ENCODE results near the gene PRND. TPM values are rescaled to one million over a fixed set of nuclear protein-coding genes. Genes with fewer than 3 reads are reported as not detected.

The PRND gene
- total and polyA plus RNA-seq, 2 of the 13 experiments (the other 11 are each of a cell fraction or from before 2014, with no cell fraction given): not detected

DNA sequence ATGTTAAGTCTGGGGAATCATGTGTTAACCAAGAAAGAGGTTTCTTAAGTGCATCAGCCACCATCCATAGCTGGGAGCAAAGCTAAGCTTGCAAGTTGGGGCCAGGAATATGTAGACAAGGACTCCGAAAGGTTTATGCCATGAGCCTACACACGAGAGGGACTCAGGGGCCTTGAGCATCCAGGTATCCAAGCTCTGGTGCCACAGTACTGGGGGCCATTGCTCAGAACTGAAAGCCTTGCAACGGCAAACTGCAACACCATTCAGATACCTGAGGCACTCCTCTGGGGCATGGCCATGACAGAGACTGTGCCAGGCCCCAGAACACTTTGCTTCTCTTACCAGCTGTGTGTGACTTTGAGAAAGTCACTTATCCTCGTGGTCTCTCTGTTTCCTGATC, 27.6 kb downstream of the PRND start (continued):
- TF ChIP-seq, protein P1, sequence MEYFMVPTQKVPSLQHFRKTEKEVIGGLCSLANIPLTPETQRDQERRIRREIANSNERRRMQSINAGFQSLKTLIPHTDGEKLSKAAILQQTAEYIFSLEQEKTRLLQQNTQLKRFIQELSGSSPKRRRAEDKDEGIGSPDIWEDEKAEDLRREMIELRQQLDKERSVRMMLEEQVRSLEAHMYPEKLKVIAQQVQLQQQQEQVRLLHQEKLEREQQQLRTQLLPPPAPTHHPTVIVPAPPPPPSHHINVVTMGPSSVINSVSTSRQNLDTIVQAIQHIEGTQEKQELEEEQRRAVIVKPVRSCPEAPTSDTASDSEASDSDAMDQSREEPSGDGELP (IDR thresholded peaks at IDR 0.05; ENCODE audit: borderline replicate concordance, low read depth): no peak
- TF ChIP-seq ZNF101 (CRISPR knock-in tag; IDR thresholded peaks at IDR 0.05; ENCODE audit: borderline replicate concordance, low read depth): no peak

DNA sequence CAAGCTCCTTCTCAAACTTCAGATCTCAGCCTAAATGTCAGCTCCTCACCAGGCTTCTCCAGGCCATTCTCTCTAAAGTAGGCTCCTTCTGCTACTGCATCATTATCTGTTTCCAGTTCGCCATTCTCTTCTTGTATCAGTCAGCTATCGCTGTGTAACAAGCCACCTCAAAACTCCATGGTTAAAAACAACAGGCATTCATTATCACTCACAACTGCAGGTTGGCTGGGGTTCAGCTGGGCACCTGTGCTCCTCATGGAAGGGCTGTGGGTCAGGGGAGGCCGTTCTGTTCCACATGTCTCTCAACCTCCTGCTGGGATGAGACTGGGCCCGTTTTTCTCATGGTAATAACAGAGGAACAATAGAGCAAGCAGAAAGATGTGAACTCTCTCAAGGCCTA, 28.7 kb downstream of the PRND start:
- ATAC-seq (no peak), FAIRE-seq (no peak), DNase-seq (ENCODE audit: low spot score) (no peak)
- no peak overlapping the region for H3K27ac ChIP-seq (ENCODE audit: extremely low read length, insufficient read depth, low read length)
- H3K4me3 ChIP-seq (replicated peaks in 1 of 3; ENCODE audit: insufficient read depth in 1 of 3, low read depth in 2 of 3, low read length in 3 of 3): no peak overlapping the region
- H3K9me3 ChIP-seq (ENCODE audit: low read length): no peaks in the 10 kb centered on the region
- no peaks in the 10 kb centered on the region for H3K4me1 ChIP-seq (ENCODE audit: insufficient read depth, low read length)
- no peaks in the 10 kb centered on the region for H3K36me3 ChIP-seq (replicated peaks in 1 of 2; ENCODE audit: control insufficient read depth in 1 of 2, insufficient read depth in 2 of 2, low read length in 2 of 2)
- intact Hi-C loops (cut with micrococcal nuclease; ENCODE audit: unreplicated experiment) (loop anchor here (5.0 kb wide), 1 partner anchor 442 kb away; no protein-coding TSS in a partner anchor), in situ Hi-C loops (cut with HindIII; ENCODE audit: extremely low pct_ligation_motif_present, low pct_unique_long_range_greater_than_20kb) (no loop called here)
- CTCF ChIA-PET (ENCODE audit: low intra/inter-chr PET ratio, low total read pairs): no interaction called here
- no peaks in the 10 kb centered on the region for H4K20me1 ChIP-seq (ENCODE audit: insufficient read depth, low read length)
- H3K79me2 ChIP-seq (ENCODE audit: insufficient read depth, low read length): no peaks in the 10 kb centered on the region
- H3K9ac ChIP-seq (ENCODE audit: insufficient read depth, low read depth, low read length): no peak overlapping the region
- no peak overlapping the region for H2AFZ ChIP-seq (ENCODE audit: low read length)
- peaks cover 3 to 29% of the 10 kb centered on the region in 2 experiments; a peak in 3 of 5 replicates for H3K27me3 ChIP-seq (ENCODE audit: control insufficient read depth in 1 of 2, insufficient read depth in 2 of 2, low read length in 2 of 2)
- no peak overlapping the region for H3K4me2 ChIP-seq (ENCODE audit: low read depth, low read length)
- TF ChIP-seq ASH2L (IDR thresholded peaks at IDR 0.05; ENCODE audit: insufficient read length, low read depth, low read length): no peak
- no peak for TF ChIP-seq ZFP82 (CRISPR knock-in tag; IDR thresholded peaks at IDR 0.05; ENCODE audit: borderline replicate concordance)
- TF ChIP-seq KAT2B (IDR thresholded peaks at IDR 0.05; ENCODE audit: borderline replicate concordance, low read depth, low read length): no peak
- TF ChIP-seq ARID2 (CRISPR knock-in tag; IDR thresholded peaks at IDR 0.05; ENCODE audit: borderline replicate concordance): no peak
- peak; percentile 97 for TF ChIP-seq RBAK (CRISPR knock-in tag; IDR thresholded peaks at IDR 0.05)
- BruUV-seq (replicated peaks): no TSS peak
- 16% methylated on average over 4 of the region's 4 CpGs for WGBS (ENCODE audit: low lambda C conversion rate)
- POLR2A ChIA-PET: no interaction called here

Measured in HepG2 (cell line).